ENCODE data around the gene STXBP2.

STXBP2 gene

GRCh38 chr19:7610491-7611240, 26.2 kb upstream of the STXBP2 start:
- no peaks in the 10 kb centered on the region; the same call in 1 of the 2 replicates for H3K36me3 ChIP-seq (ENCODE audit: insufficient read depth, low read length)
- TF ChIP-seq POLR2AphosphoS5 (IDR thresholded peaks at IDR 0.05; ENCODE audit: borderline replicate concordance, low read depth, low read length): no peak
- TF ChIP-seq EZH2 (IDR thresholded peaks at IDR 0.05): no peak
- TF ChIP-seq FOXP2 (optimal IDR thresholded peaks at IDR 0.05; ENCODE audit: control extremely low read depth, extremely low read length, insufficient read depth): no peak
- no peak for DNase-seq (ENCODE audit: low read depth, low spot score)

GRCh38 chr19:7611541-7612279, 25.2 kb upstream of the STXBP2 start:
- Histone ChIP-seq H3K36me3 (ENCODE audit: insufficient read depth, low read length) (no peaks in the 10 kb centered on the region; the same call in 1 of the 2 replicates), H3K9me3 (ENCODE audit: low read depth, low read length) (no peaks in the 10 kb centered on the region), H3K4me3 (no peak overlapping the region), H3K9ac (ENCODE audit: insufficient read length) (no peak overlapping the region), H3K27ac (no peak overlapping the region)
- TF ChIP-seq FOXP2 (optimal IDR thresholded peaks at IDR 0.05; ENCODE audit: control extremely low read depth, extremely low read length, insufficient read depth) (no peak), POLR2AphosphoS5 (IDR thresholded peaks at IDR 0.05; ENCODE audit: borderline replicate concordance, low read depth, low read length) (no peak), EZH2 (IDR thresholded peaks at IDR 0.05) (no peak)
- no peak for DNase-seq (ENCODE audit: low read depth, low spot score)

More at GRCh38 chr19:7610491-7611240, 26.2 kb upstream of the STXBP2 start:
- H3K9ac ChIP-seq (ENCODE audit: insufficient read length): no peak overlapping the region
- H3K27ac ChIP-seq: no peak overlapping the region
- H3K4me3 ChIP-seq: no peak overlapping the region
- no peaks in the 10 kb centered on the region for H3K9me3 ChIP-seq (ENCODE audit: low read depth, low read length)

- Histone ChIP-seq H3K9ac (ENCODE audit: insufficient read length) (no peak overlapping the region), H3K27ac (no peak overlapping the region), H3K4me3 (no peak overlapping the region), H3K36me3 (ENCODE audit: insufficient read depth, low read length) (no peaks in the 10 kb centered on the region; the same call in 1 of the 2 replicates), H3K9me3 (ENCODE audit: low read depth, low read length) (no peaks in the 10 kb centered on the region)
- TF ChIP-seq POLR2AphosphoS5 (IDR thresholded peaks at IDR 0.05; ENCODE audit: borderline replicate concordance, low read depth, low read length): no peak
- no peak for TF ChIP-seq FOXP2 (optimal IDR thresholded peaks at IDR 0.05; ENCODE audit: control extremely low read depth, extremely low read length, insufficient read depth)
- no peak for TF ChIP-seq EZH2 (IDR thresholded peaks at IDR 0.05)
- no peak for DNase-seq (ENCODE audit: low read depth, low spot score)
Observed at GRCh38 chr19:7612282-7613274, 24.3 kb upstream of the STXBP2 start.

- no peak for TF ChIP-seq FOXP2 (optimal IDR thresholded peaks at IDR 0.05; ENCODE audit: control extremely low read depth, extremely low read length, insufficient read depth)
- no peak for TF ChIP-seq POLR2AphosphoS5 (IDR thresholded peaks at IDR 0.05; ENCODE audit: borderline replicate concordance, low read depth, low read length)
- no peak for TF ChIP-seq EZH2 (IDR thresholded peaks at IDR 0.05)
- Histone ChIP-seq H3K4me3 (no peak overlapping the region), H3K27ac (no peak overlapping the region), H3K9me3 (ENCODE audit: low read depth, low read length) (no peaks in the 10 kb centered on the region), H3K9ac (ENCODE audit: insufficient read length) (no peak overlapping the region), H3K36me3 (ENCODE audit: insufficient read depth, low read length) (peaks cover 5% of the 10 kb centered on the region; the same call in 1 of the 2 replicates)
- DNase-seq (ENCODE audit: low read depth, low spot score): no peak
Observed at GRCh38 chr19:7614859-7615741, 21.8 kb upstream of the STXBP2 start.

GRCh38 chr19:7617172-7617571, 19.7 kb upstream of the STXBP2 start:
- peaks cover 11% of the 10 kb centered on the region; the same call in 1 of the 2 replicates for H3K36me3 ChIP-seq (ENCODE audit: insufficient read depth, low read length)
- no peak for DNase-seq (ENCODE audit: low read depth, low spot score)
- TF ChIP-seq FOXP2 (optimal IDR thresholded peaks at IDR 0.05; ENCODE audit: control extremely low read depth, extremely low read length, insufficient read depth) (no peak), POLR2AphosphoS5 (IDR thresholded peaks at IDR 0.05; ENCODE audit: borderline replicate concordance, low read depth, low read length) (no peak), EZH2 (IDR thresholded peaks at IDR 0.05) (no peak)
- no peak overlapping the region for H3K4me3 ChIP-seq
- no peak overlapping the region for H3K27ac ChIP-seq
- H3K9me3 ChIP-seq (ENCODE audit: low read depth, low read length): no peaks in the 10 kb centered on the region
- no peak overlapping the region for H3K9ac ChIP-seq (ENCODE audit: insufficient read length)

- no peak for DNase-seq (ENCODE audit: low read depth, low spot score)
- Histone ChIP-seq H3K9me3 (ENCODE audit: low read depth, low read length) (no peaks in the 10 kb centered on the region), H3K4me3 (no peak overlapping the region), H3K27ac (no peak overlapping the region), H3K36me3 (ENCODE audit: insufficient read depth, low read length) (peaks cover 11% of the 10 kb centered on the region; the same call in 1 of the 2 replicates), H3K9ac (ENCODE audit: insufficient read length) (no peak overlapping the region)
- no peak for TF ChIP-seq EZH2 (IDR thresholded peaks at IDR 0.05)
- no peak for TF ChIP-seq POLR2AphosphoS5 (IDR thresholded peaks at IDR 0.05; ENCODE audit: borderline replicate concordance, low read depth, low read length)
- TF ChIP-seq FOXP2 (optimal IDR thresholded peaks at IDR 0.05; ENCODE audit: control extremely low read depth, extremely low read length, insufficient read depth): no peak
Observed at GRCh38 chr19:7617735-7618134, 19.2 kb upstream of the STXBP2 start.

DNA sequence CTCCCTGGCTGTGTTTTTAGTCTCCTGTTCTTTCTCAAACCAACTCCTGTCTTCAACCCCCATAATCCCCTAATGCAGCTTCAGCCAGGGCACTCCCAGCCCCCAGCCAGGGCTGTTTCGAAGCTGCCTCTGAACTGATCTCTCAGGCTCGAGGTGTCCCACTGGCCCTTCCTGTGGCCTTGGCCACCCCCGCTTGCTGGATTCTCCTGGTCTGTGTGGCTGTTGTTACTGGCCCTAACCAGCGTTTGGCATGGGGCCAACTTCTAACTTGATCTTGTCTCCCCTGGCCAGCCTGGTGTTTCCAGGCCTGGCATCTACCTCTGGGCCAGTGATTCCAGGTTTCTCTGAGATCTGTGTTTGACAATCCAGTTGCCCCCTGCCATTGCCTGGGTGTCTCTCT, 18.6 kb upstream of the STXBP2 start:
- Histone ChIP-seq H3K9me3 (ENCODE audit: low read depth, low read length) (no peaks in the 10 kb centered on the region), H3K9ac (ENCODE audit: insufficient read length) (no peak overlapping the region), H3K4me3 (no peak overlapping the region), H3K36me3 (ENCODE audit: insufficient read depth, low read length) (peaks cover 16% of the 10 kb centered on the region; the same call in 1 of the 2 replicates), H3K27ac (no peak overlapping the region)
- DNase-seq (ENCODE audit: low read depth, low spot score): no peak
- no peak for TF ChIP-seq EZH2 (IDR thresholded peaks at IDR 0.05)
- no peak for TF ChIP-seq POLR2AphosphoS5 (IDR thresholded peaks at IDR 0.05; ENCODE audit: borderline replicate concordance, low read depth, low read length)
- no peak for TF ChIP-seq FOXP2 (optimal IDR thresholded peaks at IDR 0.05; ENCODE audit: control extremely low read depth, extremely low read length, insufficient read depth)
